ENCODE results near the gene ATP5F1D.

The ATP5F1D gene

DNA sequence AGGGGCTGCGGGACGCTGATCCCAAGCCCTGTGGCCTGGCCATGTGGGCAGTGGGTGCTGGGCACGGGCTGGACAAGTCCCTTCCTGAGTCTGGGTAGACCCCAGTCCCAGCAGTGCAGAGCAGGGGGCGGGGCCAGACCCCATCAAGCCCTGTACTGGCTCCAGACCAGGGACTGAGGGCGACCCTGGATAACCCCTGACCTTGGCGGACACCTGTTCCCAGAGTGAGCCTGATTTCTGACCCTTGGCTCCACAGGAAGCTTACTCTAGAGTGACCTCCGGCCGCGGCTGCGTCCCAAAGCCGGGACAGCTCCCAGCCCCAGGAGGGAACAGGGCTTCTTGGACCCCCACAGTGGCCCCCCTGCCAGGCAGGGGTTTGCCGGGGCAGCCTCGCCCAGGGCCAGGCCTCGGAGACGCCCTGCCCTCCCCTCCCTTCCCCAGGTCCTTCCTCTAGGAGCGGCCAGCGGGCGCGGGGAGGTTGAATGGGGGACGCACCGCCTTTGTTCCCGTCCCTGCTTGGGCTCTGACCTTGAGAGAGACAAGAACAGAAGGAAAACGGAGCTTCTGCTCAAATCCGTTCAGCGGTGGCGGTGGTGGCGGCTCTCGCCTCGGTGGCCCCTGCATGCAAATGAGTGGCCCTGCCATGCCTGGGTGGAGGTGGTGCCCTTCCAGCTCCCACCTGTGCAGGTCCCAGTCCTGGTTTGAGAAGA is 41.8 kb downstream of the ATP5F1D start:
- no peak for DNase-seq (ENCODE audit: low spot score)

DNA sequence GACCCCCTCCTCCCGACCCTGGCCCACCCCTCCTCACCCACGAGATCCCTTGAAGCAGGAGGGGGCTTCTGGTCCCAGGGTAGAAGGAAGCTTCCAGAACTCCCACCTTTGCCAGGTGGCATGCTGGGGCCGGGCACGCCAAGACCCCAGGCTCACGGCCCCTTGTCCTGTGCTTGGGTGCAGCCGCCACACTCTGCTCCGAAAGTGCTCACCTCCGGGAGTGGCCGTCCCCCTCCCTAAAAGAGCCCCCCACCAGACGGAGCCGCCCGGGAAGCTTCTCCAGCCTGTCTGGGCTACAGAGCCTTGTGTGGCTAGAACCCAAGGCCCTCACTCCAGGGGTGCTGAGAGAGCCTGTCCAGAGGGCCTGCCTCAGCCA is 42.4 kb downstream of the ATP5F1D start:
- no peak for DNase-seq (ENCODE audit: low spot score)

DNA sequence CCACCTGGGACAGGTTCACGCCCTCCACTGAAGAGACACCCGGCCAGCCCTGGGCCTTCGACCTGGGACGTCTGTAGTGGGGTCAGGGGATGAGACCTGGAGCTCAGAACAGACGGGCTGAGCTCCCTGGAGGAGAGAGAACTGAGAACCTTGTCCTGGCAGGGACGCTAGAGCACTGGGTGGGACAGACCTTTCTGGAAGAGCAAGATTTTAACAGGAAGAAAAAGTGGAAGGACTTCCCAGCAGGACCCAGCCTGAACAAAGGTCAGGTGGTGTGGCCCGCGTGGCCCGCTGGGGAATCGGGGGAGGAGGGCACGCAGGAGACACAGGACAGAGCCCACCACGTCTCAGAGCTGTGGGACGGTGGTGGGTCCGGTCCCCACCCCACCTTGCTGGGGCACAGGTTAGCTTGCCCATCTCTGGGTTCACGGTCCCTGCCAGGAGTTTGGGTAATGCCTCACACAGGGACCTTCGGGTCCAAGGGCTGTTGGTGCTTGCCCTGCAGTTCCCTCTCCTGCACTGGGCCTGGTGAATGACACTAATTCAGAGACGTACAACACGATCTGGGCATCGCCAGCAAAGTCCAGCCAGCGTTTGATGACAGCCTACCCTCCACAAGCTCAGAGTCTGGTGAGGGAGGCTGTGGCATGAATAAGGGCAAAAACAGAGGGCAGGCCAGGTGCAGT is 42.9 kb downstream of the ATP5F1D start:
- DNase-seq (ENCODE audit: low spot score), result no peak

DNA sequence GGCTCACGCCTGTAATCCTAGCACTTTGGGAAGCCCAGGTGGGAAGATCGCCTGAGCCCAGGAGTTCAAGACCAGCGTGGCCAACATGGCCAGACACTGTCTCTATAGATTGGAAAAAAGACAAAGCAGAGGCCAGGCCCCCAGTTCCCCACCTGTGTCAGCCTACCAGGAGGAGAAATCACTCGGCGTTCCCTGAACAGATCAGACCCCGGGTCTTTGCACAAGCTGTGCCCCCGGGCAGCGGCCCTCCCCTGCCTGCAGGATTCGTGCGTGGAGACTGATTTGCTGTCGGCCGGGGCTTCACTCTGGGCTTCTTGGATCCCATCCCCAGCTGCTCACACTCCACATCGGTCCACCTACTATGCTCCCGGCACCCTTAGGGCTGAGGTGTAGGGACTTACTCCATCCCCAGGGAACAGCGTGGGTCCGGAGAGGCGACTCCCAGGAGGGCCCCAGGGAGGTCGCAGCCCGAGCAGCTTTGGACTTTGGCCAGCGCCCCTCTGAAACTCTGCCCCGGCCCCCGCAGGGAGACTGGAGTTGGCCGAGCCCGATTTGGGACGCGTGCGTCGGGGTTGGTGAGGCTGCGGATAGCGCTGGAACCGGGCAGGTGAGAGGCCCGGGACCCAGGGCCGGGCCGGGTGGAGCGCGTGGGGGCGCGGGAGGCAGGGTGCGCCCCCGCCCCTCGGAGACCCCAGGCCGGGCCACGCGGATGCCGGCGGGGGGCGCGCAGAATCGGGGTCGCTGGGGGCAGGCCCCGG is 43.6 kb downstream of the ATP5F1D start:
- DNase-seq (ENCODE audit: low spot score), result peak; percentile 81

DNA sequence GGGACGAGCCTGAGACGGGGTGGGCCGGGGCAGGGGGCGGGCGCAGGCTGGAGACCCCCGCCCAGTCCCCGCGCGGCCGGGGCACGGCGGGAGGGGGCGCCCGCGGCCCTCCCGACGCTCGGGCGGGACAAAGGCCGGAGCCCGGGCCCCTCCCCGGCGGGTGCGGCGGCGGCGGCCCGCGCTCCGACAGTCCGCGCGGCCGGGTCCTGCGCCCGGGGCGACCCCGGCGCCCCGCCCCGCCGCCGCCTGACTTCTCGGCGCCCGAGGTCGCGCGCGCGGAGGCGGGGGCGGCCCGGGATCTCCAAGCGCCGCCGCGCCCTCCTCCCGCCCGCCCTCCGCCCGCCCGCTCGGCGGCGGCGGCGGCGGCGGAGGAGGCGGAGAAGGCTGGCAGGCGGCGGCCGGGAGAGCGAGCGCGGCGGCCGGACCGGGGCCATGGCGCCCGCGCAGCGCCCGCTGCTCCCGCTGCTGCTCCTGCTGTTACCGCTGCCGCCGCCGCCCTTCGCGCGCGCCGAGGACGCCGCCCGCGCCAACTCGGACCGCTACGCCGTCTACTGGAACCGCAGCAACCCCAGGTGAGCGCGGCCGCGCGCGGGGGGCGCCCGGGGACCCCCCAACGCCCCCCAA is 44.3 kb downstream of the ATP5F1D start, which contains the start of gene EFNA2:
Gene EFNA2, plus strand, starts transcription at position 137 of the 624 bp plus-strand sequence. Its CDS starts 296 bp downstream, at position 433.
- DNase-seq (ENCODE audit: low spot score), result peak; percentile 84

DNA sequence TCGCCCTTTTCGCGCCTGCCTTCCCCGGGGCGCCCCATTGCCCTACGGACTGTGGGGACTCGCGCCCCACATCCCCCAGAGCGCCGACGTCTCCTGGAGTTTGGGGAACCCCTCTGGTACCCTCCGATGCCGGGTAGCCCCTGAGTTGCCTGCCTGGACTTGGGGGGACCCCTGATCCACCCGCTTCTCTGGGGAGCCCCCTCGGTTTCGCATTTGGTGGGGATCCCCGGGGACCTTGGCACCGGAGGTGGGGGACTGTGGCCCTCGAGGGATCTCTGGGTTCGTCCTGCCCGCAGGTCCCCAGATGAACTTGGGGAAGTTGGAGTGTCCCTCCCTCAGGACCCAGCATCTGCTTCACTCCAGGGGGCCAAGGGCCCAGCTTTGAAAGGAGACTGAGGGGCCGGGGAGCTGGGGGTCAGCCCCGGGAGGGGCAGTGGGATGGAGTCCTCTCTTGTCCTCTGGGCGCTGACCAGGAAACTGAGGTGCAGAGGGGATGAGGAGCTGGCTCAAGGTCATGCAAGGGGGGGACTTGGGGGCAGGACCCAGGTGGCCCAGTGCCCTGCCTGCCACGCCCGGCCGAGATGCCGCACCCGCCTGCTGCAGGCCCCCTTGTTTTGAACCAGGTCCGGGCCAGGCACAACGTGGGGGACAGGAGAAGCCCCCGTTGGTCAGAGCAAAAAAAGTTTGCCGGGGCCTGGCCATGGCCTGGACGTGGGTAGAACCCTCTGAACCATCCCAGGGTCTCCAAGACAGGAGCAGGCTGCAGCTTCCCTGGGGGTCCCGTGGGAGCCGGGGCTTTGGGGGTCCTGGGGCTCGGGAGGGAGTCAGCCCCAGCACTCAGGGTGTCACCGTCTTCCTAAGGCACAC is 45.2 kb downstream of the ATP5F1D start:
- no peak for DNase-seq (ENCODE audit: low spot score)

DNA sequence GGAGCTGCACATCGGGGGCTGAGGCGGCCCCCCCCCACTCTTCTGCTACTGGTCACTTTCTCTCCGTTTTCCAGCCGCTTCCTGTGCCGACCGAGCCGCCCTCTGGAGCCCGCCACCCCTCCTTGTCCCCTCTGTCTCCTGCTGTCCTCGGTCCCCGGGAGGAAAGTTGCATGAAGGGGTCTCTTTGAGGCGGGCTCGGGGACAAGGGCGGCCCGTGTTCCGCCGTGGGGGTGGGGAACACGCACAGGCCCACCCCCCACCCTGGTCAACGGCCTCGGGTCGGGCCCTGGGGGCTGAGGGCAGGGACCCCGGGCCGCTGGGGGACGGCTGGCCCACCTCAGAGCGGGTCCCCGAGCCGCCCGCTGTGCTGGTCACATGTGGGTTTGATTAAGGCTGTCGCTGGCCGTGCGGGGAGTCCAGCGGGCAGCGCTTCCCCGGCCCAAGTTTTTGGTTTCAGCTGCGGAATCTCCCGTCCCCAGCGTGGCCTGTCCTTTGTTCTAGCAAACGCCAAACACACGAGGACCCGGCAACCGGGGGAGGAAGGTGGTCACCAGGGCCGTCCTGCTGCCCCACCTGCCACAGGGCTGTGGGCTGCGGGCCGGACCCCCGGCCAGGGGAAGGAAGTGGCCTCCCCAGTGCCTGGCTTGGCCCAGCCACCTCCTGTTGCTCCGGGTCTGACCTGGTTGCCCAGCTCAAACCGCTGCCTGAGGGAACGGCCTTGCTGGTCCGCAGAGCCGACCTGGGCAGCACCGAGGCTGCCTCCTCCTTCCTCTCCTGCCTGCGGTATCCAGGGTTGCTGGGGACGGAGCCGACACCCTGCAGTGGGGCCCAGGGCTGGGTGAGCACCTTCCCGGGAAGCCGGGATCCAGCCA is 46.0 kb downstream of the ATP5F1D start:
- no peak for DNase-seq (ENCODE audit: low spot score)

DNA sequence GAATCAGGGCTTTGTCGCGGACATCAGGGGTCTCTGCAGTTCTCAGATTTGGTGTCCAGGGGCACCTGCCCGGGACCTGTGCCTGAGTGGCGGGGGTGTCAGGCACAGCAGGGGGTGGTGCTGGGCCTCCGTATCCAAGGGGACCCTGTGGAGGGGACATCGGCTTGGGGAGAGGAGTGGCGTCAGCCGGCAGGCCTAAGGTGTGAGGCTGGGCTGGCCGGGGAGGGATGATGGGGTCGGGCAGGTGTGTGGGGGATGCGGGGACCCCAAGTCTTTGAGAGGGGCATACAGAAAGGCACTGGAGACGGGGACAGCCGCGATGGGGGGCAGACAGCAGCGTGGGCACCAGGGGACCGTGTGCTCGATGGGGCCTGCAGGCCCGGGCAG is 46.7 kb downstream of the ATP5F1D start:
- DNase-seq (ENCODE audit: low spot score), result no peak

DNA sequence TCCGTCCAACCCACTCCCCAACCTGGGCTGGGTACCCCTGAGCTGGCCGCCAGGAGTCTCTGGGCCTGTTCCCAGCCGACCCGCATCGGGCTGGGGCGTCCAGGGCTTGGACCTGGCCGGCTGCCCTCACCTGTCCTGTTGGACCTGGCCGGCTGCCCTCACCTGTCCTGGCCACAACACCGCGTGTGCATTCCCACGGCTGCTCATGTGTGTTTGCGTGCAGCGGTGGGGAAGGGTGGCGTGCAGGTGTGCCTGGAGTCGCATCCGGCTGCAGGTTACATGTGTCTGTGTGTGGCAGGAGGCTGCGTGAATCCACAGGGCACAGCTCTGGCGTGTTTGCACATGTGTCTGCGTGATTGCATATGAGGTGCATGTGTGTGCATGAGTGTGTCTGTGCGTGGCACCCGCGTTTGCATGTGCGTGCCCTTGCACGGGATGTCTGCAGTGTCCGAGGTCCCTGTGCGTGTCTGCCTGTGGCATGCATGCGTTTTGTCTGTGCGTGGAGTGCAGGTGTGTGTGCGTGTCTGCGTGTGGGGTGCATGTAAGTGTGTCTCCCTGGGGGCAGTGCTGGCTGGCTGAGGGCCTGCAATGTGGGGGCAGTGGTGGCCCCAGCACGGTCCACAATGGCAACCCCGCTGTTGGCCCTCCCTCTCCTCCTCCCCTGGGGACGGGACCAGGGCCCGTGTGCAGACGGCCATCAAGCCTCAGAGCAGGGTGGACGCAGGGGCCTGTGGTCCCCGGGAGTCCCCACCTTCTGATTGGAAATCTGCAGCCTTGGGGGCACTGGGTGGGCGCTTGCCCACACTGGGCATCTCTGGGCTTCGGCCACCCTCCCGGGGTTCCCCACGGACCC is 47.5 kb downstream of the ATP5F1D start:
- no peak for DNase-seq (ENCODE audit: low spot score)

DNA sequence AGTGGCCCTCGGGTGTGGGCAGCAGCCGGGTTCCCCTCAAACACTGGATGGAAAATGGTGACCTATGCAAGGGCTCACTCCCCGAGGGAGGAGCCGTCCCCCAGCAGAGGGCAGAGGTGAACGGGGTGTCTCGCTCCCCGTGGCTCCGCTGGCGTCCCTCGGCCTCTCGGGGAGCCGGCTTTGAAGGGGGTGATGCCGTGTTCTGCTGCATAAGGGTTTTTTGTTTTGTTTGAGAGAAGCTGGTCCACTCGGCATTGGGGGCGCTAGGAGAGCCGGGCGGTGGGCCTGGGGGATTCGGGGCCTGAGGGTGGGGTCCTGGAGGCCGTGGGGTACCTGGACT is 48.1 kb downstream of the ATP5F1D start:
- no peak for DNase-seq (ENCODE audit: low spot score)

DNA sequence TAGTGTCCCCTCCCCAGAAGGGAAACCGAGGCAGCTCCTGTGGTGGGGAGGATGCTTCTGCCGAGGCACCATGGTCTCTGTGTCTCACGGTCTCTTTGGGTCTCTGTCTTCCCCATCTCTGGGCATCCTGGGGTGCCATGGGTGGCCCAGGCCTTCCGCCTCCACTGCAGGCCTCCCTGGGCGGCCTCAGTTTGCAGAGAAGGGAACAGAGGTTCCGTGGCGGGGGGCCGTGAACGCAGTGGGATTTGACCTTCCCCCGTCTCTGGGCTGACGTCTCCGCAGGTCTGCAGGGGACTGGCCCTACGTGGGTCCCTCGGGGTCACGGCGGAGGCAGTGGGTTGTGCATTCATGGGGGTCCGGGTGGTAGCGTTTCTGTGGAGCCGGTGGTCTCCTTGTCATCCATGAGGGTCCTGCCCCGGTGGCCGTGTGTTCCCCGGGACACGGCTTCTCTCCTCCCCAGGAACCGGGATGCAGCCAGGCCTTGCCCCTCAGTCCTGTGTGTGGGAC is 48.7 kb downstream of the ATP5F1D start:
- DNase-seq (ENCODE audit: low spot score), result no peak

DNA sequence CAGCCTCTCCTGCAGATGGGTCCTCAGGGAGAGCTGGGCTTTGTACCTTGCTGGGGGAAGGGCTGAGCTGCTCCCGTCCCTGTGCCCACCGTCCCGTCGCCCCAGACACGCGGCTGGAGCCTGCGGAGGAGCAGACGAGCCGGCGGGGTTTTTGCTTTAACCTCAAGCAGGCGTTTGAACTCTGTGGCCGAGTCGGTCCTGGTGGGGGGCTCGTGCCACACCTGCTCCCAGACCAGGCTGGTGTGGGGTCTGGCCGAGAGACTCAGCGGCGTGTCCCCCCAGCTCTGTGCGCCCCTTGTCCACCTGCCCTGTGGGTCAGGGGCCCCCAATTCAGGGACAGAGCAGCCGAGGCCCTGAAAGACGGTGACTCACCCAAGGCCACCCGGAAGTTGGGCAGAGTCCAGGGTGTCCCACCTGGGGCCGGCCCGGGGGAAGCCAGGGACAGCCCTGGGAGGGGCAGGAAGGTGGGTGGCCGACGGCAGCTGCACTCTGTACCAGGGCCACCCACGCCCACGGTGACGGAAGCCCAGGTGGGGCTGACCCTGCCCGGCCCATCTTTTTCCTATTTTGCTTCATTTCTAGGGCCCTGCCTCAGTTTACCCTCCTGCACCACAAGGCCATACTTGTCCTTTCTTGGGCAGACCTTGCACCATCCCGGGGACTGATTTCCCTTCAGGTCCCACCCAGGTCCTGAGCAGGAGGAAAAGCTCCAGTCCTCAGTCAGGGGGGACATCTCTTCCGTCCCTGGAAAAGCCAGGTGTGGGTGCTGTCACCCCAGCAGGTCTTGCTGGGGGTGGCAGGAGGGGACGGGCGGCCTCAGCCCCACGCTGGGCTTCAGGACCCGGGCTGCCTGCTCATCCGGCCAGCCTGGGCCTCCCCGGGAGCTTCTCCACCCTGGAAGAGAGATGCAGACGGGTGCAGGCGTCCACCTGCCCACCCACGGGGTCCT is 49.4 kb downstream of the ATP5F1D start:
- DNase-seq (ENCODE audit: low spot score), result peak; percentile 93

DNA sequence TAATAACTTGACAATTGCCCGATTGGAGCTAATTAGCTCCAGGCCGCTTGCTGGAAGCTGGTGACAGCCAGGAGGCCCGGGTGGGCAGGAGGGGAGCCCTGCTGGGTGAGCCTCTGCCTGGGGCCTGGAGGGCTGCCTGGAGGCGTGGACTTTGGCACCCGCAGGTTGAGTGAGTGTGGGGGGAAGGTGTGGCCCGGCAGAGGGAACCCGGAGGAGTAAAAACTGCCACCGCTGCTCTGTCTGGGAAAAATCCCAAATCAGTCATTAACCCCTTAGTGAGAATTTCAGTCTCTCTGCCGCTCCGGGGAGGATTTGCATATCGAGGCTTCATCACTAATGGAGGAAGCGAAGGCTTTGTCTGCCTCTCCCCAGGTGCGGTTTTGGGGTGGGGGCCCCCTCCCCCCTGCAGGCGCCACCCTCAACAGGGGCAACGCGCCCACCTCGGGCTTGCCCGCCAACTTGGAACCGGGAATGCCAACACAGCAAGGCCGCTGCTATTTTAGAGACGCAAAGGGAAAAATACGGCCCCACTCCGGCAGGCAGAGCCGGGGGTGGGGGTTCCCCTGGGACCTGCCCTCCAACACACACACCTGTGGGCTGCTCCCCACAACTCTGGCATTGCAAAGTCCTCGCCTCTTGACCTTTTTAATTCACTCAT is 50.3 kb downstream of the ATP5F1D start:
- DNase-seq (ENCODE audit: low spot score), result peak; percentile 94

DNA sequence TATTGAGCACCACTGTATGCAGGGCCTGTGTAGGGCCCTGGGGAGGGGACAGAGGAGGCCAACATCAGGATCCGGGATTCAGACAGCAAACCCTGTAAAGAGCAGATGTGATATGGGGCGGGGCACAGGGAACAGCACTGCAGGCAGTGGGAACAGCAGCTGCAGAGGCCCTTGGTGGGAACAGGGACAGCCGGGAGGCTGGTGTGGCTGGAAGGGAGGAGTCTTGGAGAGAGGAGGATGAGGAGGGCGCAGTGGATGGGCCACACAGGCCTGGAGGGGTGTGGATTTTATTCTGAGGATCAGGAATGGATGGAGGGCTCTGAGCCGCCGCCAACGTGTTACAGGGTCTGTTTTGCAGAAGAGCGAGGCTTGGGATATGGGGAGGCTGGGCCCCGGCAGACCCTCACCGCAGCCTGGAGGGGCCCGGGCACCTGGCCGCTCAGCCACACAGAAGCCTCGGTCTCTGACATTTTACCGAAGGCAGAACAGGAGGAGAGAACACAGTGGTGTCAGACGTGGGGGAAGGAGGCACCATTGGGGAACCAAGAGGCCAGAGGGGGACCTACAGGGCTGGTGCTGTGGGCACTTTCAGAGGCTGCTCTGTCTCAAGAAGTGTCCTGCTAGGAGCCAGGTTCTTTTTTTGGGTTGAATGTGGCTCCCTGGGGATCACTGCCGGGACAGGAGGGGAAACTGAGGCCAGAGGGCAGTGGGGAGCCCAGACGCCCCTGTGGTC is 51.0 kb downstream of the ATP5F1D start:
- no peak for DNase-seq (ENCODE audit: low spot score)

DNA sequence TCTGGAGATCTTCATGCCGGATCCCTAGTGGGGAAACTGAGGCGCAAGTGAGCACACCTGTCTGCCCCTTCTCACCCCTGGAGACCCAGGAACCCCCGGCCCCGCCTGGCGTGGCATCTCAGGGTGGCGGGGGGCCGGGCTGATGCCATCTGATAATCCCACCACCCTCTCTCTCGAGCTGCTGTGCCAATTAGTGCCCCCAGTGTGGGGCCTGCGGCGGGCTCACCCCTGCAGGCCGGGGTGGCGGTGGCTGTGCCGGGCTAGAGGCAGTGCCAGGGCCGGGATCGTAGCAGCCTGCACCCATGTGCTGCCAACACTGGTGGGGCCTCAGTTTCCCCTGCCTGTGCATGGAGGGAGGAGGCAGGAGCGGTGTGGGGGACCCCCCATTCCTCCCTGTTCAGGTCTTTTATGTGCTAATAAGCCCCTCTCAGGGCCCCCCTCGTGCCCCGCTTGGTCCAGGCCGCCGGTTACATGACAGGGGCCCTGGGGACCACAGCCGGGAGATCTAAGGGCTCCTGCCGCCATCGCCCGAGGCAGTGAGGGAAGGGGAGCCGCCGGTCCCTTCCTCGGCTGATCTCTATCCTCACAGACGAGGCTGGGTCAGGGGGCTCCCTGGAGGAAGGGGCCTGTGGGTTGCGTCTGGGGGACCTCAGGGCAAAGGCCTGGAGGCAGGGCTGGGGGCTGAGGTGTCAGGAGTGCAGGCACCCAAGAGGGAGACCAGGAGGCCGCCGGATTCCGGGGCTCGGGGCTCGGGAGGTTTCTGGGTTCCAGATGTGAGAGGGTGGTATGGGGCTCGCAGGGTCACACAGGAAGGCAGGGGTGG is 52.4 kb downstream of the ATP5F1D start:
- no peak for DNase-seq (ENCODE audit: low spot score)
